Esophagus mucosa (tissue), 1 donor: ENCODE measurements around the gene RPL39. TPM values are rescaled to one million over a fixed set of nuclear protein-coding genes. Genes with fewer than 3 reads are reported as not detected.
A peak's percentile ranks its signal among the peaks of the same experiment; 100 is the strongest.
"Not testable (repeated sequence)": the region's sequence is repeated elsewhere in the genome, so short reads cannot be mapped to it uniquely, and the experiment has no call there.

Source experiments
- ATAC-seq: fragments of 200-7000 bp; cut with Tn5 transposase; one replicate; pipeline ENCODE4 v1.9.1; 2020
- total RNA-seq: library from RNA; stranded (reverse); gene quantifications from one replicate; pipeline ENCODE4 v1.2.4, GENCODE V29; 2023
- donor health status: DM: yes; HTN: yes; CAD: no.

RPL39 gene
- total RNA-seq, result 2,055 TPM

DNA sequence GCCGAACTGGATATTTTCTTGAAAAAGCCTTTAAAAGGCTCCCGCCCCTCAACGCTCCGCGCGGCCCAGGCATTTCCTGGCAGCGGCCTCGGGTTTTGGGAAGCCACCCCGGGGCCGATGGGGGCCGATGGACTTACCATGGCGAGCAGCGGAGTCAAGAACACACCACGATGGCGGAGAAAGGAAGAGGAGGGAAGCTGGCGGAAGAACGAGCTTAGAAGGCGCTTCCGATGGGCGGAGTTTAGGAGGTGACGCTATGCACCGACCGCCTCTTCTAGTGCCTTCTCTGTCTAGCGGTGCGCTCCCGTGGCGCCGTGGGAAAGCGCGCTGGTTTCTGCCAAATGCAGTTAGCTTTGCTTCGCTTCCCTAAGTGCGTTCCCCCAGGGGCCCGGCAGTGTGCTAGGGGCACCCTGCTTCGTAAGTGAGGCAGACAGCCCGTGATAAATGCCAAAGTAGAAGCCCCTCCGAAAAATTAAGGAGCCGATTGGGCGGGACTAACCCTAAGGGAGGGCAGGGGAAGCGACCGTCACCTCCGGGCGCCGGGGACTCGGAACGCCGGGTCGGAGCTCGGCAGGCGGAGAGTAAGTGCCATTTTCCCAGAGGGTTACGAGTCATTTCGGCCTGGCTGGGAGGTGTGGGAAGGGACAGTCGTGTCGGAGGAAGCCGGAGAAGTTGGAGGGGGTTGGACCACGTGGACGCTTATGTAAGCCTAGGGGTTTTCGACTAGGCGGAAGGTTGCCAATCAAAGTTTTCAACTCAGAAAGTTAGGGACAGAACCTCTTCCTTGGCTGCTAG, at the start of gene RPL39:
TSS of gene RPL39 (minus strand) at position 194 of the 795 bp plus-strand sequence. CDS start at position 140, 54 bp downstream.
- ATAC-seq, result peak; percentile 93

DNA sequence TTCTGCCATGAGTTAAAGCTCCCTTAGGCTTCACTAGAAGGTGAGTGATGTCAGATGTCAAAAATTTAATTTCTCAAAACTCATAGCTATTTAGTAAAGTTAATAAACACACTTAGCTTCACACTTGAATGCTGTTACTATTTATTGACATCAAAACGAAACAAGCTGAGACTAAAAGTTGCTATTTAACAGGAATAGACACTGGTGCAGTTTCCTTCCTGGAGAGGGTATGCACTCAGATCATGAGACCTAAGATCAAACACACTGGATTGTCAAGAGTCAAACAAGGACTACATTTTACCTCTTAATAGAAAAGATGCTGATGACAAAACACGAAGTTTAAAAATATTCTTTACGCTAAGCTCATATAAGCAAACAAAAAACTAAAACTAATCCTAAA, 42.5 kb upstream of the RPL39 start:
- ATAC-seq, result no peak

DNA sequence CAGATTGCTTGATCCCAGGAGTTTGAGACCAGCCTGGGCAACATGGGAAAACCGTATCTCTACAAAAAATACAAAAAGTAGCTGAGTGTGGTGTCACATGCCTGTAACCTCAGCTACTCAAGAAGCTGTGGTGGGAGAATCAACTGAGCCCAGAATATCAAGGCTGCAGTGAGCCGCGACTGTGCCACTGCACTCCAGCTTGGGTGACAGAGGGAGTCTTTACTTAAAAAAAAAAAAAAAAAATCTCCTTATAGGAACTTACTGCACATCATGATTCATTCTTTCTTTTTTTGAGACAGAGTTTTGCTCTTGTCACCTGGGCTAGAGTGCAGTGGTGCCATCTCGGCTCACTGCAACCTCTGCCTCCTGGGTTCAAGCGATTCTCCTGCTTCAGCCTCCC, 37.0 kb upstream of the RPL39 start:
- no peak for ATAC-seq

DNA sequence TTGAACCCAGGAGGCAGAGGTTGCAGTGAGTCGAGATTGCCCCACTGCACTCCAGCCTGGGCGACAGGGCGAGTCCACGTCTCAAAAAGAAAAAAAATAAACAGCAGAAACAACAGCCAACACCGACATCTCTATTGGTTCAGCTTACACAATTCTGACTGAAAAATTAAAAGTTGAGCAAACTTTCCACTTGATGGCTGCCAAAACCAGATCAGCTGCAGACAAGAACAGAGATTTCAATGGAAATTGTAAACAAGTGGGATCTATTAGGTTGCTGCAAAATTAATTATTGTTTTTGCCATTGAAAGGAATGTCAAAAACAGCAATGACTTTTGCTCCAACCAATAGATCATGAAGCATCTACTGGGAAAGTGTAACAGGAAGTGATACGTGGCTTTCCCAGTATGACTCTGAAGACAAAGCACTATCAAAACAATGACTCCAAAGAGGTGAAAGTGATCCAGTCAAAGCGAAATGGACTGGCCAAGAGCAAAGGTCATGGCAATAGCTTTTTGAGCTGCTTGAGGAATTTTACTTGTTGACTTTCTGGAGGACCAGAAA, 35.0 kb upstream of the RPL39 start:
- ATAC-seq, result no peak

DNA sequence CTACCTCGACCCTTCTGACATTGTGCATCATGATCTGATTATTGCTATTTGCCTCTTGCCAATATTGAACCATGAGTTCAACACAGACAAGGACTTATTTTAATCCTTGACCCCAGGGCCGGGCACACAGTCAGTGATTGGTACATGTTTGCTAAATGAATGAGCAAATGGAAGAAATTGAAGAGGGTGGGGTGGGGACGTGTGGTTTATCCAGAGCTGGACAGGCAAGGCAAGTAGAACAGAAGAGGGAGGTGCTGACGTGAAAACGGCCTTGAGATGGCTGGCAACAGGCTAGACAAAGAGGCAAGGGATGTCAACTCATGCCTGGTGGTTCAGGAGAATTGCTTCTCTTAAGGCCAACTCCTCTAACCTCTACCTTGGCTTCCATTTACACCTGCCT, 32.8 kb upstream of the RPL39 start:
- not testable (repeated sequence) for ATAC-seq

DNA sequence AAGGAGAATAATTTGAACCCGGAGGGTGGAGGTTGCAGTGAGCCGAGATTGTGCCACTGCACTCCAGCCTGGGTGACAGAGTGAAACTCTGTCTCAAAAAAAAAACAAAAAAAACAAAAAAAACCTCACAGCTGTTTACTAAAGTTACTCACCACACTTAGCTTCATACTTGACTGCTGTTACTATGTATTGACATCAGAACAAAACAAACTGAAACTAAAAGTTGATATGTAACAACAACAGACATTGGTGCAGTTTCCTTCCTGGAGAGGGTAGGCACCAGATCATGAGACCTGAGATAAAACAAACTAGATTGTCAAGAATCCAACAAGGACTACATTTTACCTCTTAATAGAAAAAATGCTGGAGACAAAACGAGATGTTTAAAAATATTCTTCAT, 30.3 kb upstream of the RPL39 start:
- not testable (repeated sequence) for ATAC-seq

DNA sequence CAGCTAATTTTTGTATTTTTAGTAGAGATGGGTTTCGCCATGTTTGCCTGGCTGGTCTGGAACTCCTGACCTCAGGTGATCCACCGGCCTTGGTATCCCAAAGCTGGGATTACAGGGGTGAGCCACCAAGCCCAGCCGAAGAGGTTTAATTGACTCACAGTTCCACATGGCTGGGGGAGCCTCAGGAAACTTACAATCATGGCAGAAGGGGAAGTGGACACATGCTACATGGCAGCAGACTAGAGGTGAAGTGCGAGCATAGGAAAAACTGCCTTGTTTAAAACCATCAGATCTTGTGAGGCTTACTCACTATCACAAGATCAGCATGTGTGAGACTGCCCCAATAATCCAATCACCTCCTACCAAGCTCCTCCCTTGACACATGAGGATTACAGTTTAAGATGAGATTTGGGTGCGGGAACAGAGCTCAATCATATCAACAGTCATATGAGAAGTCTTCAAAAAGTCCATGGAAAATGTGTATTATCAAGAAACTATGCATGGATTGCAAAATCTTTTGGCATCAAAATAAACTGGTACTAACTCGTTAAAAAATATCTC, 25.8 kb upstream of the RPL39 start:
- no peak for ATAC-seq

DNA sequence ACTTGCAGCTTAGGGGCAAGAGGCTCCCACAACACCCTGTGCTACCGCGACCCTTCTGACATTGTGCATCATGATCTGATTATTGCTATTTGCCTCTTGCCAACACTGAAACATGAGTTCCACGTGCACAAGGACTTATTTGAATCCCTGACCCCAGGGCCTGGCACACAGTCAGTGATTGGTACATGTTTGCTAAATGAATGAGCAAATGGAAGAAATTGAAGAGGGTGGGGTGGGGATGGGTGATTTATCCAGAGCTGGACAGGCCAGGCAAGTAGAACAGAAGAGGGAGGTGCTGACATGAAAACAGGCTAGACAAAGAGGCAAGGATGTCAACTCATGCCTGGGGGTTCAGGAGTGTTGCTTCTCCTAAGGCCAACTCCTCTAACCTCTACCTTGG, 24.9 kb upstream of the RPL39 start:
- ATAC-seq, result peak; percentile 71

DNA sequence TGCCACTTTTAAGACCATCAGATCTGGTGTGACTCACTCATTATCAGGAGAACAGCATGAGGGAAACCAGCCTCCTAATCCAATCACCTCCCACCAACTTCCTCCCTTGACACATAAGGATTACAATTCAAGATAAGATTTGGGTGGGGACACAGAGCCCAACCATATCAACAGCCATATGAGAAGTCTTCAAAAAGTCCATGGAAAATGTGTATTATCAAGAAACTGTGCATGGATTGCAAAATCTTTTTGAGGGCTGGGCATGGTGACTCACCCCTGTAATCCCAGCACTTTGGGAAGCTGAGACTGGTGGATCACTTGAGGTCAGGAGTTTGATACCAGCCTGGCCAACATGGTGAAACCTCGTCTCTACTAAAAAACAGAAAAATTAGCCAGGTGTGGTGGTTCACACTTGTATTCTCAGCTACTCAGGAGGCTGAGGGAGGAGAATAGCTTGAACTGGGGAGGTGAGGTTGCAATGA, 17.8 kb upstream of the RPL39 start:
- no peak for ATAC-seq

DNA sequence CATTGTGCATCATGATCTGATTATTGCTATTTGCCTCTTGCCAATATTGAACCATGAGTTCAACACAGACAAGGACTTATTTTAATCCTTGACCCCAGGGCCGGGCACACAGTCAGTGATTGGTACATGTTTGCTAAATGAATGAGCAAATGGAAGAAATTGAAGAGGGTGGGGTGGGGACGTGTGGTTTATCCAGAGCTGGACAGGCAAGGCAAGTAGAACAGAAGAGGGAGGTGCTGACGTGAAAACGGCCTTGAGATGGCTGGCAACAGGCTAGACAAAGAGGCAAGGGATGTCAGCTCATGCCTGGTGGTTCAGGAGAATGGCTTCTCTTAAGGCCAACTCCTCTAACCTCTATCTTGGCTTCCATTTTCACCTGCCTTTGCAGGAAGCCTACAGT, 17.0 kb upstream of the RPL39 start:
- ATAC-seq, result not testable (repeated sequence)

DNA sequence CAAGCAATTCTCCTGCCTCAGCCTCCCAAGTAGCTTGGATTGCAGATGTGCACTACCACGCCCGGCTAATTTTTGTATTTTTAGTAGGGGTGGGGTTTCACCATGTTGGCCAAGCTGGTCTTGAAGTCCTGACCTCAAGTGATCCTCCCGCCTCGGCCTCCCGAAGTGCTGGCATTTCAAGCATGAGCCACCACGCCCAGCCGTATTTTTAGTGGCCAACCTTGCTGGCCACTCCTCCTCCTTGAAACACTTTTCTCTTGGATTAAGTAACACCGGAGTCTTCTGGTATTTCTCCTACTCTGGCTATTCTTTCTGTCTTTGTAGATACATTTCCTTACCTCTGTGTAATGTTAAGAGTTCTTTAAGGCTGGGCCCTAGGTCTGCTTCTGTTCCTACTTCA, 11.1 kb upstream of the RPL39 start:
- ATAC-seq, result no peak

DNA sequence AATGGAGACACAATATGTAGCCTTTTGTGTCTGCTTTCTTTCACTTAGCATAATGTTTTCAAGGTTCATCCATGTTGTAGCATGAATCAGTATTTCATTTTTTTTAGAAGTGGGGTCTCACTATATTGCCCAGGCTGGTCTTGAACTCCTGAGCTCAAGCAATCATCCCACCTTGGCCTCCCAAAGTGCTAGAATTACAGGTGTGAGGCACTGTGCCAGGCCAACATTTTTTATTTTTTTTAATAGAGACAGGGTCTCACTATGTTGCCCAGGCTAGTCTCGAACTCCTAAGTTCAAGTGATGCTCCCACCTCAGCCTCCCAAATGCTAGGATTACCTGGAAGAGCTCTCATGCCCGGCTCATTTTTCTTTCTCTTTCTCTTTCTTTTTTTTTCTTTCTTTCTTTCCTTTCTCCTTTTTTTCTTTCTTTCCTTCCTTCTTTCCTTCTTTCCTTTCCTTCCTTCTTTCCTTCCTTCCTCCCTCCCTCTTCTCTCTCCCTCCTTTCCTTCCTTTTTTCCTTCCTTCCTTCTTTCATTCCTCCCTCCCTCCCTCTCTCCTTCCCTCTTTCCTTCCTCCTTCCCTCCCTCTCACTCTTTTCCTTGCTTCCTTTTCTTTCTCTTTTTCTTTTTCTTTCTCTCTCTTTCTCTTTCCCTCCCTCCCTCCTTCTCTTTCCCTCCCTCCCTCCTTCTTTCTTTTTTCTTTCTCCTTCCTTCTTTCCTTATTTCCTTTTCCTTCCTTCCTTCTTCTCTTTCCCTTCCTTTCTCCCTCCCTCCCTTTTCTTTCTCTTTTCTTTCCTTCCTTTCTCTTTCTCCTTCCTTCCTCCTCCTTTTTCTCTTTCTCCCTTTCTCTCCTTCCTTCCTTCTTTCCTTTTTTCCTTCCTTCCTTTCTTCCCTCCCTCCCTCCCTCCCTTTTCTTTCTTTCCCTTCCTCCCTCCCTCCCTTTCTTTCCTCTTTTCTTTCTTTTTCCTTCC, 10.1 kb upstream of the RPL39 start:
- ATAC-seq, result no peak

DNA sequence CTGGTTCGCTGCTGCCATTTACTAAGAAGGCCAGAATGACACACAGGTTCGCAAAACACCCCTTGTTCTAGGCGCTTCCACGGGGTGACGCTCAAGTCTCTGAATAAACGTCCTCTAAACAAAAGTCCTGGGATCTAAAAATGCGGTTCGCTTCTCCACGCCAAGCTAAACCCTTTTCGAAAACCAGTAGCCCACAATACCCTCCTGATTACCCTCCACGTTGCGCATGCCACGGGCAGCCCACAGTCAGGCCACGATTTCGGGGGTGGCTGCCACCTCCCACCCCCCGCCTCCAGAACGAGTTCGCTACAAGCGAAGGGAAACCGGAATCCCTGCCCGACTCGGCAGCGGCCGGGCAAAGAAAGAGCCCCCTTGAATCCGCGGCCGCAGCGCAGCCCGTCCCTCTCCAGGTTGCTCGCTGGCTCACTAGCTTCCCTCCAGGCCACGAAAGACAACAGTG, 423 bp downstream of the RPL39 start:
- ATAC-seq, result peak; percentile 24

DNA sequence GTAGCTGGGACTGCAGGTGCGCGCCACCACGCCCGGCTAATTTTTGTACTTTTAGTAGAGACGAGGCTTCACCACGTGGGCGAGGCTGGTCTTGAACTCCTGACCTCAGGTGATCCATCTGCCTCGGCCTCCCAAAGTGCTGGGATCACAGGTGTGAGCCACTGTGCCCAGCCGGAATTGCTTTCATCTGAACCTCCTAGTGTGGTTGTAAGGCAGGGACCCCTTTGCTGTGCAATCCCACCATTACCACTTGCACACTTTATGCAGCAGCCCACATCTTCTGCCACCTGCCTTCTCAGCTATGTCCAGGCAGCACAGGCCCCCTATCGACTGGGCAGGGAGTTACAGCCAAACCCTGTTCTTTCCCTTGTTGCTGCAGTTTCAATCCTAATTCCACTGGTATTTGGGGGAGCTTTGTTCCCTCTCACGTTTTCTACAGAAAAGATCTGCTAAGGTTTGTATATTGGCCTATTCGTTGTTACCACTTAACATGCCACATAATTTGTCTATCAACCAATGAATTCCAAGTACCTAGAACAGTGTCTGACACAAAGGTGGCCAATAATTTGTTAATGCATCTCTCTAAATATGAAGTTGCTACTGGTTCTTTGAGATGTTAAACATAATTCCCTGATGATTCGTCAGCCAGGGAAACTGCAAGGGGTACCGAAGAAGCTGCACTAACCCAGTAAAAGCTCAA, 6.5 kb downstream of the RPL39 start:
- peak; percentile 33 for ATAC-seq

DNA sequence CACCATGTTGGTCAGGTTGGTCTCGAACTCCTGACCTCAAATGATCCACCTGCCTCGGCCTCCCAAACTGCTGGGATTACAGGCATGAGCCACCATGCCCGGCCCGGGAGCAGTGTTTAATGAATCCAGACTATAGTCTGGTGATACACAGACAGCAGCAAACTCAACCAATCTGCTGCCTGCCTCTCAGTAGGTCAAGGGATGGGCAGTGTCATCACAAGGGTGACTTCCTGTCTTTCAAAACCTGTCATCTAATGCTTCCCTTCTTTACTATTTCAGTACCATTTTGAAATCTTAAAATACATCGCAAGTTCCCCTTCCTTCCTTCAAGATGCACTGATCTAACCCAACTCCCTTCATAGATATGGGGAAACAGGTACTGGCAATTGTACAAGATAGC, 8.4 kb downstream of the RPL39 start:
- ATAC-seq, result no peak

DNA sequence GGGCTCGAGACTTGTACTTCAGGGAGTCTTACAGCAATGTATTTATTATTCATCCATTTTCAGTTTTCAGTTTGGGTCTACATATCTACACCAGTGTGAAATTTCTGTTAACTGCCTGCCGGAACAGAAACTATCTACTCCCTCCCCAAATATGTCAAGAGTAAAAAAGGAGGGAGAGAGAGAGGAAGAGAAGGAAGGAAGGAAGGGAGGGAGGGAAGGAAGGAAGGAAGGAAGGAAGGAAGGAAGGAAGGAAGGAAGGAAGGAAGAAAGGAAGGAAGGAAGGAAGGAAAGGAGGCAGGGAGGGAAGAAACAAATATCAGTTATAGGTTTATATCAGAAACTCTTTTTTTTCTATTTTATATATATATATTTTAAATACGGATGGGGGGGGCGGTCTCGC, 12.6 kb downstream of the RPL39 start:
- no peak for ATAC-seq

DNA sequence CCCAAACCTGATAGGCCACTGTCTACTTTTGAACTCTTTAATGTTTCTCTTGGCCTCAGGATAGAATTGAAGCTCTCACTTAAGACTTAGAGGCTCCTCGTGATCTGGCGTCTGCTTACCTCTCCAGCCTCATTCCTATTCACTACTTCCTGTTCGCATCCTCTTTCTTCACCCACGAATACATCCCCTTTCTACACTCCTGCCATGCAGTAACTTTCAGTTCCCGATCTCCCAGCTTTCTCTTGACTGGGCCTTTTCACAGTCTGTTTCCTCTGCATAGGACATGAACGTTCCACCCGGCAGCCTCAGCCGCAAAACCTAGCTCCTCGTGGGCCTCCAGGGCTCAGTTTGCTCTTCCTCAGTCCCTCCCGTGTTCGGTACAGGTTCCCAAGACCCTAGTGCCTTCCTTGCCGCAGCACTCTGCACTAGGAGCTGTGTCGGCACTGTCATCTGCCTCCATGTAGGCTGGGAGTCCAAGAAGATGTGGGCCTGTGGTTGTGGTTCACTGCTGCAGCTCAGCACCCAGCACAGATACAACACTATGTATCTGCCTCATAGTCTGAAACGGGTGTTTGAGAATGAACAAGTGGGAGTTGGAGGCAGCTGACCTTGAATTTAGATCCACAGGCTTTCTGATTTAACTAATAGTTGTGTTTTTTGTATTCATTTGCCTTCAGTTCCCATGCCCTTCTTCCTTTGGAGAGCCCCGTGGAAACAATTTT, 15.8 kb downstream of the RPL39 start:
- ATAC-seq, result no peak

DNA sequence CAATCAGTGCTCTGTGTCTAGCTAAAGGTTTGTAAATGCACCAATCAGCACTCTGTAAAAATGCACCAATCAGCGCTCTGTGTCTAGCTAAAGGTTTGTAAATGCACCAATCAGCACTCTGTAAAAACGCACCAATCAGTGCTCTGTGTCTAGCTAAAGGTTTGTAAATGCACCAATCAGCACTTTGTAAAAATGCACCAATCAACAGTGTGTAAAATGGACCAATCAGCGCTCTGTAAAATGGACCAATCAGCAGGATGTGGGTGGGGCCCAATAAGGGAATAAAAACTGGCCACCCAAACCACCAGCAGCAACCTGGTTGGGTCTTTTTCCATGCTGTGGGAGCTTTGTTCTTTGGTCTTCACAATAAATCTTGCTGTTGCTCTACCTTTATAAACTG, 22.0 kb downstream of the RPL39 start:
- not testable (repeated sequence) for ATAC-seq

DNA sequence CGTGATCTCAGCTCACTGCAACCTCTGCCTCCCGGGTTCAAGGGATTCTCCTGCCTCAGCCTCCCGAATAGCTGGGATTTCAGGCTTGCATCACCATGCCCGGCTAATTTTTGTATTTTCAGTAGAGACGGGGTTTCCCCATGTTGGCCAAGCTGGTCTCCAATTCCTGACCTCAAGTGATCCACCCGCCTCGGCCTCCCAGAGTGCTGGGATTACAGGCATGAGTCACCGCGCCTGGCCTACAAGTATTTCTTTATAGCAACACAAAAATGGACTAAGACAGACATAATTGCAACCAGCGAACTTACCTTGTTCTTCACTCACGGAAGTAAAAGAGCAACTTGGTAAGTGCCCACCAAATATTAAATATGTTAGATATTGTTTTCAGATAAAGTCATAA, 23.0 kb downstream of the RPL39 start:
- not testable (repeated sequence) for ATAC-seq

DNA sequence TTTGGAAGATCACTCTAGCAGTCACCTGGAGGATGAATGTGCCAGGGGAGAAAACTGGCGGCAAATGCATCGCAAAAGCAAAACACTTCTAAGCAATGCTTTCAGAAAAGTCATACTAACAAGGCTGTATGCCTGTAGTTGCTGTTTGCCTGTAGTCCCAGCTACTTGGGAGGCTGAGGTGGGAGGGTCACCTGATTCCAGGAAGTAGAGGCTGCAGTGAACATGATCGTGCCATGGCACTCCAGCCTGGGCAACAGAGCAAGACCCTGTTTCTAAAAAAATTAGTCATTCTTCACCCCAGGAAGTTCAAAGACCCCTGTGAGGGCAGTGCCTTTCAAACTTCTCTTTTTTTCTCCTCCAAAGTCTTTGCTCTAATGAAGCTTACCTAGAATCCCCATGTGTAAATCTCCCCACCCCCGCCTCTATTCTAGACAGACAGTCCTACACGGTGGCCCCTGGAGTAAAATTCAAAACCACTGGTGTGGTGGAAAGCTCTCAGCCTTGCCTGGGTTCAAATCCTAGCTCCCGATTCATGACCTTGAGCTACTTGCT, 27.5 kb downstream of the RPL39 start:
- ATAC-seq, result no peak

DNA sequence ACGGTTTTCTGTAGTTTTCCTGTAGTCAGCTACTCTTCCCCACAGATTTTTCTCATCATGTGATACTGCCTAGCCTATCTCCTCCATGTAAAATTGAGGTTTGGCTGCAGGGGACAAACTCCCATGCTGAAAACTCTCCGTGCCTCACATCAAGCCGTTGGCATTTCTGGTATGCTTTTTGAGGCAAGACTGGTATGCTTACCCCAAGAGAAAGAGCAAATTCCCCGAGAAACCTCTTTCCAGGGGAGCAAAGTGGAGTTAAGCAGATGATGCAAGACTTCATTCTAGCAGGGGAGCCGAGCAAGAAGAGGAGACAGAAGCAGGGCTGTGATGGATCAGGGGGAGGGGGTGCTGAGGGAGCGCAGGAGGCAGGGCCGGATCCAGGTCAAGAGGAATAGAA, 28.2 kb downstream of the RPL39 start:
- ATAC-seq, result no peak
